RPMI7951 (cell line): ENCODE data around the gene MPDZ. TPM values are rescaled to one million over a fixed set of nuclear protein-coding genes. Genes with fewer than 3 reads are reported as not detected.

Experiments
- DNase-seq: peaks from one replicate; pipeline ENCODE4 v3.0.0-alpha.2; 2012; ENCODE audit warnings: low read depth
- total RNA-seq: library from RNA; depleted of rRNA; stranded (reverse); fragments of >200 nt; shearing (Covaris generic); gene quantifications from 2 replicates; pipeline ENCODE4 v1.2.3, GENCODE V29; 2014

The MPDZ gene
- total RNA-seq, 1 experiment from 2014 or later = 17.3 TPM

- DNase-seq = no peak
Measured at GRCh38 chr9:13082796-13083195, 196.7 kb downstream of the MPDZ start.

DNA sequence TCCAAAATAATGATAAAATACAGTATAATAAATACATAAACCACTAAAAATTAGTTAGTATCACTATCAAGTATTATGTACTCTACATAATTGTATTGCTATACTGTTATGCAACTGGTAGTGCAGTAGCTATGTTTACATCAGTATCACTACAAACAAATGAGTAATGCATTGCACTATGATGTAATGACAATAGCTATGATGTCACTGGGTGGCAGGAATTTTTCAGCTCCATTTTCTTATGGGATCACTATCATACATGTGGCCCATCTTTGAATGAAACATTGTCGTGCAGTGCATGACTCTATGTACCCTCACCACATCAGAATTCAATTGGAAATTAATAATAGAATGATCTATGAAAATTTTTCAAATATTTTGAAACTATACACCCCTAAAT lies 201.3 kb downstream of the MPDZ start:
- no peak for DNase-seq

DNA sequence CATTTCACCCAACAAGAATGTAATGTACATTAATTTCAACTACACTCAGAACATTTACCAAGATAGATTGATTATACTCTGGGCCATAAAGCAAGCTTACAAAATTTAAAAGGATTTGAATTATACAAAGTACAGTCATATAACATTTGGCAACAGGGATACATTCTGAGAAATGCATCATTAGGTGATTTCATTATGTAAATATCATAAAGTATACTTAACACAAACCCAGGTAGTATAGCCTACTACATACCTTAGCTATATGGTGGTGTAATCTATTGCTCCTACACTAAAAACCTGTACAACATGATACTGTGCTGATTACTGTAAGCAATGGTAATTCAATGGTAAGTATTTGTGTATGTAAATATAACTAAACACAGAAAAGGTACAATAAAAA lies 202.9 kb downstream of the MPDZ start:
- no peak for DNase-seq

- DNase-seq = no peak
Measured at GRCh38 chr9:13071921-13072320, 207.6 kb downstream of the MPDZ start.

DNA sequence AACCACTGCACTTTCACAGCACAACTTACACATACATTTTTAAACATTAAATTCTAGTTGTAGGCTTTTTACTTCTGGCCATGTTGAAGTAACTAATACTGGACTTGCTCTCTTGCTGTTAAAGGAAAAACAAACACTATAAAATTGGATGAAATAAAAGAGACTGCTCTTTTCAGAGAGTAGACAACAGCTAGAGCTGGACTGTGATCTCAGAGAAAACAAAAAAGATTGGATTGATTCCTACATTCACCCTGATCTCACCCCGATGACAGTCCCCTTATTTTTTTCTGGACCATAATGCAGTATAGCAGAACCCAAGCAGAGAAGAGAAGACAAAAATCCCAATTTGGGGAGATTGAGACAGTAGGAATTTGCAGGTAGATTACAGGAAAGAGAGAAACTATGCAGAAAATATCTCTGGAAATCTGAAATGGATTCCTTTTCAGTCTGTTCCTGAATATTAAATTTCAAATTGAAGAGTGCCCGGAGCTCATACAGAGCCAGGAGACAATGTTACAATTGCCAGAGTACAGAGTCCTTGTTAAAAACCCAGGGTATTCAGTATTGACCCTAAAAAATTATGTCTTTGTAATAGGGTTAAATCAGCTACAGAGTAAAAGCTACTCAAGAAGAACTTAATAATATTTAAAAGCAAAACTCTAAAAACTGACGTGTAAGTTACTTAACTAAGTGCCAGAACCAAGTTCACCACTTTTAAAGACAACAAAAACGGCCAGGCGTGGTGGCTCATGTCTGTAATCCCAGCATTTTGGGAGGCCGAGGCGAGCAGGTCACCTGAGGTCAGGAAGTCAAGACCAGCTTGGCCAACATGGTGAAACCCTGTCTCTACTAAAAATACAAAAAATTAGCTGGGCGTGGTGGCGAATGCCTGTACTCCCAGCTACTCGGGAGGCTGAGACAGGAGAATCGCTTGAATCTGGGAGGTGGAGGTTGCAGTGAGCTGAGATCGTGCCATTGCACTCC lies 208.6 kb downstream of the MPDZ start:
- DNase-seq = no peak

GRCh38 chr9:13069498-13069897 lies 210.0 kb downstream of the MPDZ start:
- no peak for DNase-seq

- no peak for DNase-seq
Measured at GRCh38 chr9:13064676-13065075, 214.8 kb downstream of the MPDZ start.

DNA sequence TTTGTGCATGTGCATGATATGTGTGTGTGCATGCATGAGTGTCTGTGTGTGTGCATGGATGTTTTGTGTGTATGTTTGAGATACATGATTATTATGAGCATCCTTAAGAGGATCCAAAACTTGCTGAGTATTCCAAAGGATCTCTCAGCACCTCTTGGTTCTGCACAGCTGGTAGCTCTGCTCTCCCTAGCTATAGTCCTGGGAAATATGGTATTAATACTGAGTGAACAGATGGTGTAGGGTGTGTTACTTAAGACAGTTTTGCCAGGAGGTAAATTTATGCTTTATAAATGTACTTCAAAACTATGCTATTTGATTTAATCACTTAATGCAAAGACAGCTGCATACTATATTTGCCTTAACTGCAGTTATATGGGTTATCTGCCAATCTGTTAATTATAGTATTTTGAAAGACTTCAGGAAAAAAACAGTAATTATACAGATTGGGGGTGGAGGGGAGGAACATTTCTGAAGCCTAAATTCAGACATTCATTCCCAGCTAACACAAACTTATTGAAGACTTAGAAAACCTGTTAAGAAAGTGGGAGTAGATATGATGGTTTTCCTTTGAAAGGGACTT lies 215.5 kb downstream of the MPDZ start:
- no peak for DNase-seq

DNA sequence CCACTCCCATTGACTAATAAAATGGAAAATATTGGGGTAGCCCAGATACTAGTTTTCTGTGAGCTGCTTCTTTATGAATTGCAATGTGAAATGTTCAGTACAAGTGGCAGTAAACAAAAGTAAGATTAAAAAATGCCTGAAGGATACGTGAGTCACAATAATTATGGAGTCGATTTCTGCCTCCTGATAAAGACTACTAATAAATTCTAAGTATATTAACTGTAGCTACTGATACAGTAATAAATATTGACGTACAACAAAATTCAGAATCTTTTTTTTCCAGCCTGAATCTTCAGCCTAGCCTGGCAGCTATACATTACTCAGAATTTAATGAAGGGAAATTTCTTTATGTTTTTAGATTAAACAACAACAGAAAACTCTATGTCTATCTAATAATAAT lies 218.1 kb downstream of the MPDZ start:
- DNase-seq = no peak
